ENCODE results near the gene ZKSCAN1.
"Not testable (repeated sequence)": the region's sequence is repeated elsewhere in the genome, so short reads cannot be mapped to it uniquely, and the experiment has no call there.

DNA sequence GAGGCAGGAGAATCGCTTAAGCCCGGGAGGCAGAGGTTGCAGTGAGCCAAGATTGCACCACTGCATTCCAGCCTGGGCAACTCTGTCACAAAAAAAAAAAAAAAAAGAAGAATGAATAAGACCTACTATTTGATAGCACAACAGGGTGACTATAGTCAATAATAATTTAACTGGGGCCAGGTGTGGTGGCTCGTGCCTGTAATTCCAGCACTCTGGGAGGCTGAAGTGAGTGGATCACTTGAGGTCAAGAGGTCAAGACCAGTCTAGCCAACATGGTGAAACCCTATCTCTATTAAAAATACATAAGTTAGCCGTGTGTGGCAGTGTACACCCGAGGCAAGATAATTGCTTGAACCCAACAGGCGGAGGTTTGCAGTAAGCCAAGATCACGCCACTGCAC lies 41.6 kb upstream of the ZKSCAN1 start:
- not testable (repeated sequence) for TF ChIP-seq CTCF, POLR2A (IDR thresholded peaks at IDR 0.05)
